CD4-positive, alpha-beta T cell treated with Interleukin-6 for 4 hours (primary cell): ENCODE results near the gene TENM3.

Experiments used
- DNase-seq: peaks from one replicate; pipeline ENCODE4 v3.0.0-alpha.2; 2020; ENCODE audit warnings: mixed read lengths

The TENM3 gene

DNA sequence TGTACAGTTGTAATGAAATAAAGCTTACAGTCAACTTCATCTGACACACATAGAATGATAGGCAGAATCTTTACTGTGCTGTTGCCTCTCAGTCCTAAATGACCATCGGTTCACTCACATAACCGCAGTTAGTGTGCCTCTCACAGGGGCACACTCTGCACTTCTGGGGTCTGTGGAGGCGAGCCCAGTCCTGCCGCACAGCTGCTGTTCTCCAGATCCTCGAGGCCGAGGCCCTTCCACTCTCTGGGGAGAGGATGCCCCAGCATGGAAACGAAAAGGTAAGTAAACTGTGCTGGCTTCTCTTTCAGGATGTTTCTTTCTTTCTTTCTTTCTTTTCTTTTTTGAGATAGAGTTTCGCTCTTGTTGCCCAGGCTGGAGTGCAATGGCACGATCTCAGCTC is 586.0 kb downstream of the TENM3 start:
- no peak for DNase-seq

DNA sequence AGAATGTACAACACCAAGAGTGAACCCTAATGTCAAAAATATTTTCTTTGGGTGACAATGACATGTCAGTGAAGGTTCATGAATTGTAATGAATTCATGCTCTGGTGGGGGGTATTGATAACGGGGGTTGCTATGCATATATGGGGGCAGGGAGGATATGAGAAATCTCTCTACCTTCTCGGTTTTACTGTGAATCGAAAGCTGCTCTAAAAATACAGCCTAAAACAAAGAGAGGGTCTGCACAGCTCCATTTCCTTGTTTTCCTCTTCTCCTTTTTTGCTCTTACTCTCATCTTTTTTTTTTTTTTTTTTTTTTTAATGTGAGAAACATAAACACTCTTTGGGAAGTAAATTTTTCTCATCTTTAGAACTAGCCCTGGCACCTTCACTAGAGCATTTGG is 588.2 kb downstream of the TENM3 start:
- DNase-seq, result no peak

DNA sequence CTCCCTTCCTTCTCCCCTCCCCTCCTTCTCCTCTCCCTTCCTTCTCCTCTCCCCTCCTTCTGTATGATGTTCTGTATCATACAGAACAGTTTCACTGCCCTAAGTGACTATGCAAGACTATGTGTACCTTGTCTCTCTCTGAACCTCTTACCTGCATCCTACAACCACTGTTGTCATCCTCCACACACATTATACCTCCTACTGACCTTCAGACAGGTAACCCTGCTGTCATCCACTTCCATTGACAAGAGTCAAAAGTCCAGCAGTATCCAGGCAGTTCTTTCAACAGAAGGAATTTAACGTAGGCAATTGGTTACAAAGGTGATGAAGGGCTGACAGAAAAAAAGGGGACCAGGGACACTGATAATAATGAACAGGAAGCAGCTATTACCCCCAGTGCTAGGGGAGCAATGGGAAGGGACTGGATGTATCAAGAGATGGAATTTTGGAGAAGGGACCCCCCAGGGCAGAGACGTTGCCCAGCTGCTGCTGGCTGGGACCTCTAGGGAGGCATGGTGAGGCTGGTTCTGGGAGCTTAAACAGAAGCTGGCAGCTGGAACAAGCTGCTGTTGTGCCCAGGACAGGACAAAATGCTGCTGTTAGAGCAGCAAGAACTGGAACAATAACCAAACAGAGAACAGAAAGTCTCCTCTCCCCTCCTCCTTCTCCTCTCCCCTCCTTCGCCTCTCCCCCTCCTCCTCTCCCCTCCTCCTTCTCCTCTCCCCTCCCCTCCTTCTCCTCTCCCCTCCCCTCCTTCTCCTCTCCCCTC is 589.3 kb downstream of the TENM3 start:
- no peak for DNase-seq

DNA sequence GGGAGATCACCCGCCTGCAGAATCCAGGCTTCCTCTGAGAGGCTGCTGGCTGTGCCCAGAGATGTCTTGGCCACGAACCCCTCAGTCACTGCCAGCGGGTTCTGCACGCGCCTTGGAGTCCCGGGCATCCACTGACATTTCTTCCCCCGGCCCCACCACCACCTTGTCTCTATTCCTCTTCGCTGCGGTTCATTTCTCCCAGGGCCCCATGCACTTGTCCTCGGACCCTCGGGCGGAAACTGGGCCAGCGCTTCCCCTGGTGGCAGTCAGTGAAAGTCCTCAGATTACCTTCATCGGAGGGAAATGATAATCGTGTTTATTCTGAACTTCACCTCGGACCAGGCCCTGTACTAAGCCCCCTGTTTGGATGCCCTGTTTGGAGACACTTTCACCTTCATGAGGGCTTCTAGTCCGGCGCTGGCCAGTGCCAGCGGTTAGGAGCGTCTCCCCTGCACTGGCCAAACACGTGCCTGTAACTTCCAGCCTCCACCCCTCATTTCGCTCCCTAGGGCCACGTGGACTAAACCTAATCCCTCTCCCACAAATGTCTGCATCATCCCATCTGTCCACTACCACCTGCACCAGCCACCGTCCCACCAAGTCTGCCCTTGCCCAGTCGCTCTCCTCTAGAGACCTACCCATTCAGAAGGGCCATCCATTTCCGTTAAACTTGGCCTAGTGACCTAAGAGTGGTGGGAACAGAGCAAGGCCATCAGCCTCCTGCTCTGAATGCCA is 592.0 kb downstream of the TENM3 start:
- no peak for DNase-seq

DNA sequence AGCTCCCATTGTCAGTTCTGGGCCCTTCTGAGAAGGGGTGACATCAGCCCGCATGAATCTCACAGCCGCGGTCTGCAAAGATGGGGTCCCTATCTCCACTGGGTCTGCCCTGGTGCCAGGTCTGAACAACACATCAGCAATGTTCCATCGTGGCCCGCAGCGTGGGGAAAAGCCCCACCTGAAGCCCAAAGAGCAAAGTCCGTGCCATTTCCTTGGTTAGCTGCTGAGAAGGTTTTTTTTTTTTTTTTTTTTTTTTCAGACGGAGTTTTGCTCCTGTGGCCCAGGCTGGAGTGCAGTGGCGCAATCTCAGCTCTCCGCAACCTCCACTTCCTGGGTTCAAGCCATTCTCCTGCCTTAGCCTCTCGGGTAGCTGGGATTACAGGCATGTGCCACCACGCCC is 594.6 kb downstream of the TENM3 start:
- no peak for DNase-seq

DNA sequence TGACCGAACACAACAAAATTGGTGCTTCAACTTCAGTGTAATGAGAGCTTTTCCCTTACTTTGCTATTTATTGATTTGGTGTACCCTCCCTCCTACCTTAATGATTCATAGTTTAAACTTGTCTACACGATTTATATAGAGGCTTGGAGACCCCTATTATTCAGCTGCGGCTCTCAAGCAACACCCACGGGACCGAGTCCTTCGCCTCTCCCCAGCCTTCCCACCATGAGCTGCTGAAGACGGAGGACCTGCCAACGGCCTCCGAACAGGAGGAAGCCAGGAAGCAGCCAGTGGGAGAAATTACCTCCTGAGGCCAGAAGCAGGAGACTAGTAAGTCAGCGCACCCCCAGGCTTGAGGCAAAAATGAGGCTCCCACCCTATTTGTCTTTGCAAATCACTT is 595.3 kb downstream of the TENM3 start:
- no peak for DNase-seq

DNA sequence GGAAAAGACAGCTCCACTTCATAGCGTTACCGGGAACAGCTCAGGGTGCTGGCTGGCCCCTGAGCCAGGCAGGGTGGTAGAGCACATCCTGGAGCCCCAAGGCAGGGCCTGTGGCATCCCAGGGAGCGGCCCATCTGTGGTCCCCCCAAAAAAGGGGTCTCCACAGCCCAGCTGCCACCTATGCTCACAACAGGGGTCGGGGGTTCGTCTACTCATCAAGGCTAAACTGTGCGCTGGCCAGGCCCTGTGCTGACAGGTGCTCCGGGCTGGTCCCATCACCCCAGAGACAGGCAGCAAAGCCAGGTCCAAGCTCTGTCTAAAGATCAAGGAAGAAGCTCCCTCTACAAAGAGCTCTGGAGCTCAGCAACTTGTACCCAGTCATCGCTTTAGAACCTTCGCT is 596.1 kb downstream of the TENM3 start:
- no peak for DNase-seq

DNA sequence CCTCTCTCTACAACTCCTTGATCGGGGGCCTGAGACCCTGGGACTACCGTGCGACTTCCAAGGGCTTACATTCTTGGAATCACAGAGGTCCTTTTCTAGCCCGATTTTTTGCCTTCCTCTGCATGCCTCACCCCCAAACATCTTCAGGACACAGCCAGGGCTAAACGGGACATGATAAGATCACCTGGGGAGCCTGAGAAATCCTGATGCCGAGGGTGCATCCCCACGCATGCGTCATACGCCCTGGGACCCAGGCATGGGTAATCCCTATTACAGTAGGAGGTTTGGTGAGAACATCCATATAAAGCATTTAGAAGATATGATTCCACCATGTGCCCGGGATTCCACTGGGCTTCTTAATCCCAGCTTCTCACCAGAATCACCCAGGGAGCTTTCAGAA is 596.9 kb downstream of the TENM3 start:
- no peak for DNase-seq

DNA sequence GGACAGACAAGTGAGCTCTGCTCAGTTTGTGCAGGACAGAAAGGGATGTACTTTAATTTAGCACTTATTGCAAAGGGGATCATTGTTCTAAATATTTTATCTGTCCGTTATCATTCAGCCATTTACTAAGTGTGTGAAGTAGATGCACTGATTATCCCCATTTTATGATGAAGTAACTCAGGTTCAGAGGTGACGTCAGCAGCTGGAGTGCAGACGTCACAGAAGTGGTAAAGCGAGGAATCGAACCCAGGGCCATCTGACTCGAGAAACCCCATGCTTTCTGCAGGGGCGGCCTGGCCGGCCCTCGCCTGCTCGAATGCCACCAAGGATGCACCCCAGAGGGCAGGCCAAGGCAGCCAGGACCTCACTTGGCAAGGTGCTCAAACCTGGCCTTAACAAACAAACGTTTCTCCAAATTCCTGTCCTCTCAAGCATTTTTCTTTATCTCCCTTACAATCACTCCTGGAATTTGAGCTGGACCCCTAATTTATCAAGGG is 599.0 kb downstream of the TENM3 start:
- DNase-seq, result no peak

DNA sequence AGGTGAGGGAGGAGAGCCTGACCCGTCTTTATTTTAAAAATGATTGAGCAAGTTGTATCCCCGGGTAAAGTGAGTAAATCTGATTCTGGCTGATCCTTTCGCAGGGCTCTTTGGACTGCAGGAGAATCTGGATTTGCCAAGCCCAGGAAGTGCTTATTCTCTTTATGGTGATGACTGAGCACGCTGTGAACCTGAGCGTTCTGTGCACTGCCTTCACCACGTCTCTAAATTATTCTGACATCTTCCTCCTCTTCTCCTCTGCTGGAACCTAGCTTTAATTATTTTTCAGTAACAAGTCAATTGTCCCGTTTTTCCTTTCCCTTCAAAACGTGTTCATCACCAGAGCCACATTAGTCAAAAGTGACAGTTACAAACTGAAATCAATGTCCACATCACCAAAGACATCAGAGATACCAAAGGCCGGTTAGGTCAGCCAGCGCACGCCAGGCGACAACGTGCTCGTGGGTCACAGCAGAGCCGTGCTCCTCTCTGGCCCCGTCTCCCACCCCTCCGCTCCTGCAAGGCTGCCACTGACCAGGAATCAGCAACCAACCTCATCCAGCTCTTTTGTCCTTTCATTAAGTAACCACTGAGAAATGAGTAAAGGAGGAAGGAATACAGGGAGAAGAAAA is 599.7 kb downstream of the TENM3 start:
- DNase-seq, result no peak

DNA sequence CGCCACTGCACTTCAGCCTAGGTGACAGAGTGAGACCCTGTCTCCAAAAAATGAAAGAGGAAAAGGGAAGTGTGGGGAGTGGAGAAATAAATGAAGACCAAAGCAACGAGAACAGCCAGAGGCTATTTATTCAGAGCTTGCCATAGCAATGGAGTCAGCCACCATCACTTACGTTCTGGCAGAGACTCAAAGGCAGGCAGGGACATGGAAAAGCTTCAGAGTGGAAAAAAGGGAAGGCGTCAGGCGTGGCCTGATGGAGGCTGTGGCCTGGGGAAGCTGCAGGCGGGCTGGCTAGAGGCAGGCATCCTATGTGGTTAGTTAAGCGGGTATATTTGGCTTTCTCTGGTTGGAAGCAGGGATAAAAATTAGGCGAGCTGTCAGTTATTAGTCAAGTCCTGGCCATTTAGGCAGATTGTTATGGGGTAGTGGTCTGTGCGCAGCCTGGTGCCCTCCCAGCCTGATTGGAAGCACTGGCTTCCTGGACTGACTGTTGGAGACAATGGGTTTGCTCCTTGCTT is 600.7 kb downstream of the TENM3 start:
- no peak for DNase-seq

DNA sequence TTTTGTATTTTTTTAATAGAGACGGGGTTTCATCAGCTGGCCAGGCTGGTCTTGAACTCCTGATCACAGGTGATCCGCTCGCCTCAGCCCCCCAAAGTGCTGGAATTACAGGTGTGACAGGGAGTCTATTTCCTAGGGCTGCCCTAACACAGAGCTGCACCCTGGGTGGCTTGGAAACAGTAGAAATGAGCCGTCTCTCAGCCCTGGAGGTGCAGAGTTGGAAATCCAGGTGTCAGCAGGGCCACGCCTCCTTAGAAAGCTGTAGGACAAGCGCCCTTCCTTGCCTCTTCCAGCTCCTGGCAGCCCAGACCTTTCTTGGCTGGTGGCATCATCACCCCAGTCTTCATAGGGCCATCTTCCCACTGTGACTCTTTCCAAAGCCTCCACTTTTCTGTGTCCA is 602.4 kb downstream of the TENM3 start:
- DNase-seq, result no peak

DNA sequence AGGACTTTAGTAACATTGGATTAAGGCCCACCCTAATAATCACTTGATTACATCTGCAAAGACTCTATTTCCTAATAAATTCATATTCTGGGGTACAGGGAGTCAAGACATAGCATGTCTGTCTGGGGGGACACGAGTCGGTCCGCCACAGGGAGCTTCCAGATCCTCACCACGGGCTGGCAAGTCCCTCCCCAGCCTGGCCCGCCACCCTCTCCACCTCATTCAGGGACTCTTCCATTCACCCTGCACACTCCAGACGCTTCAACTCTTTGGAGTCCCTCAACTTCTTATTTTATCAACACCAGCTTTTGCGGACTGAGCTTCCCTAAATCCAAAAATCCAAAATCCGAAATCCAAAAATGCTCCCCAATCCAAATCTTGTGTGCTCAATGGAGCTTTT is 602.8 kb downstream of the TENM3 start:
- DNase-seq, result no peak

DNA sequence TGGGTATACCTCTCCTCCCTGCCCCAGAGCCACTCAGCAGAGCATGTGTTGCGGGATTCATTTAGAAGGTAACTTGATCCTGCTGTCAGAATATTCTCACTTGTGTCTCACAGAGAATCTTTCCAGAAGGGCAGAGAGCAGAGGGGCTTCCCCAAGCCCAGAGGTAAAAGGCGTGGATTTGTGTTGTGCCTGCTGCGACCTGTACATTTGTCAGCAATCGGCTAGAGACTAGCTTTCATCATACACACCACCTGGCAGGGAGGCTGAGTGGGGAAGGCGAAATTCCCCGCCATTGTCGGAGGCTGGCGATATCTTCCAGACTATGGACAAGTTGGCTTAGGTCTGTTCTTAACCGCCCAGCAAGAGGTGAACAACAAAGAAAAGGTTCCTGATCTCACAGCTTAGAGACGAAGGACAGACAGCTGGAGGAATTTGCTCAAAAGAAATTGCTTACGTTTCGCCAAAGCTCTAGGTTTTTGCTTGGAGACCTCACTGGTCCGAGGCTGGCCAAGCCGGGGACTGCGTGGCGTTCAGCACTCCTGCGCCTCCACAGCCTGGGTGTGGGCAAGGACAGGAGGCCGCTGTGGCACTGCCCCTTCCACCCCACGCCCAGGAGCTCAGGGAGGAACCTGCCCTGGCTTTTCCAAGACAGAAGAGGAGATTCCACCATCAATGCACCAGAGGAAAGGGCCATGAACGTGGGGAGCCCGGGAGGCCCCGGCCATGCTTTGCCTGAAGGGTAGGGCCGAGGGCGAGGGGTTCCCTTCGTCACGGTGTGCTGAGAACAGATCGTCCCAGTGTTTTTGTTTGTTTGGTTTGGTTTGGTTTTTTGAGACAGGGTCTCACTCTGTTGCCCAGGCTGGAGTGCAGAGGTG is 604.6 kb downstream of the TENM3 start:
- DNase-seq, result no peak

DNA sequence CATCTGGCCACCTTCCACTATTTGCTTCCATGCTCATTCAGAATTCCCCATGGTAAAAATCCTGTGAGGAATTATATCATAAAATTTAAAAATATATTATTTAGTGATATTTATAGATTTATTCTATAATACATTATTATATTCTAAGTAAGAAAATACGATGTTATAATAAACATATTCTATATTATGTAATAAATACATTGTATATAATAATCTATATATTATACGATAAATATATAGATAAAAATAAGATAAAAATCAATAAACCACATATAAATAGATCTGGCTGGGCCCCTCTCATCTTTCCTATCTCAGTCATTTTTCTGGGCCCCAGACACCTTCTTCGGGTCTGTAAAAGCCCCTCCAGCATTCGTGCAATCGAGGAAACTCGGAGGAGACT is 605.5 kb downstream of the TENM3 start:
- no peak for DNase-seq
